Progenitor cell of endocrine pancreas (in vitro differentiated cells): ENCODE measurements around the gene MON2. TPM values are rescaled to one million over a fixed set of nuclear protein-coding genes. Genes with fewer than 3 reads are reported as not detected.
"Not testable (repeated sequence)": the region's sequence is repeated elsewhere in the genome, so short reads cannot be mapped to it uniquely, and the experiment has no call there.

Experiments used
- DNase-seq: peaks from one replicate; pipeline ENCODE4 v3.0.0; 2021; ENCODE audit warnings: low spot score; ENCODE audit not compliant: unreplicated experiment
- H3K27ac Mint-ChIP-seq: 2 replicates; pipeline ENCODE4 v1.8.0; 2021; ENCODE audit warnings: mild to moderate bottlenecking, moderate library complexity, mixed read lengths
- H3K27me3 Mint-ChIP-seq: 2 replicates; pipeline ENCODE4 v1.8.0; 2021; ENCODE audit warnings: mixed read lengths
- H3K36me3 Mint-ChIP-seq: 2 replicates; pipeline ENCODE4 v1.8.0; 2022; ENCODE audit warnings: mixed read lengths; ENCODE audit not compliant: insufficient read depth
- H3K4me1 Mint-ChIP-seq: 2 replicates; pipeline ENCODE4 v1.8.0; 2021; ENCODE audit warnings: low read depth, mixed read lengths
- H3K4me3 Mint-ChIP-seq: 2 replicates; pipeline ENCODE4 v1.8.0; 2021; ENCODE audit warnings: low read depth, mild to moderate bottlenecking, moderate library complexity, mixed read lengths
- H3K9me3 Mint-ChIP-seq: 2 replicates; pipeline ENCODE4 v1.8.0; 2021; ENCODE audit warnings: low read depth, mixed read lengths
- CTCF ChIP-seq: fragments of 200-600 bp; sonication (generic); IDR thresholded peaks from one replicate; pipeline ENCODE4 v1.5.0; 2021; ENCODE audit warnings: antibody characterized with exemption, mild to moderate bottlenecking; ENCODE audit not compliant: unreplicated experiment
- total RNA-seq: library from RNA; stranded (reverse); gene quantifications from 2 replicates; pipeline ENCODE4 v1.2.1, GENCODE V29; 2021

The MON2 gene
- total RNA-seq, 1 donor from 2014 or later = 53.1 TPM

- TF ChIP-seq CTCF = no peak
- Mint-ChIP-seq H3K27me3 (no peaks in the 10 kb centered on the region), H3K4me3 (no peak overlapping the region), H3K27ac (peak overlapping the region; percentile 76), H3K9me3 (no peaks in the 10 kb centered on the region), H3K4me1 (no peaks in the 10 kb centered on the region), H3K36me3 (peaks cover 13% of the 10 kb centered on the region)
- DNase-seq = no peak
Observed at GRCh38 chr12:62543741-62544140, 77.1 kb downstream of the MON2 start.

- no peak overlapping the region for H3K4me3 Mint-ChIP-seq
- peaks cover 19% of the 10 kb centered on the region for H3K36me3 Mint-ChIP-seq
- H3K27ac Mint-ChIP-seq = no peak overlapping the region
- DNase-seq = no peak
- no peaks in the 10 kb centered on the region for H3K9me3 Mint-ChIP-seq
- no peaks in the 10 kb centered on the region for H3K4me1 Mint-ChIP-seq
- no peak for TF ChIP-seq CTCF
- no peaks in the 10 kb centered on the region for H3K27me3 Mint-ChIP-seq
Observed at GRCh38 chr12:62552906-62553556, 86.4 kb downstream of the MON2 start.

GRCh38 chr12:62559366-62559765 lies 92.7 kb downstream of the MON2 start:
- H3K4me1 Mint-ChIP-seq, H3K4me3 Mint-ChIP-seq, H3K27me3 Mint-ChIP-seq, DNase-seq, H3K36me3 Mint-ChIP-seq, H3K9me3 Mint-ChIP-seq, H3K27ac Mint-ChIP-seq: not testable (repeated sequence)

- Mint-ChIP-seq H3K27me3 (no peaks in the 10 kb centered on the region), H3K36me3 (peaks cover 8% of the 10 kb centered on the region), H3K4me1 (no peaks in the 10 kb centered on the region), H3K27ac (no peak overlapping the region), H3K4me3 (no peak overlapping the region), H3K9me3 (no peaks in the 10 kb centered on the region)
- no peak for DNase-seq
- no peak for TF ChIP-seq CTCF
Observed at GRCh38 chr12:62562846-62563245, 96.2 kb downstream of the MON2 start.

- Mint-ChIP-seq H3K27me3 (no peaks in the 10 kb centered on the region), H3K4me1 (no peaks in the 10 kb centered on the region), H3K36me3 (peaks cover 6% of the 10 kb centered on the region), H3K9me3 (no peaks in the 10 kb centered on the region), H3K27ac (no peak overlapping the region), H3K4me3 (no peak overlapping the region)
- no peak for TF ChIP-seq CTCF
- no peak for DNase-seq
Observed at GRCh38 chr12:62575036-62575435, 108.4 kb downstream of the MON2 start.

- Mint-ChIP-seq H3K4me3 (no peak overlapping the region), H3K36me3 (peaks cover 6% of the 10 kb centered on the region), H3K9me3 (no peaks in the 10 kb centered on the region), H3K27ac (no peak overlapping the region), H3K27me3 (no peaks in the 10 kb centered on the region), H3K4me1 (no peaks in the 10 kb centered on the region)
- DNase-seq = no peak
- TF ChIP-seq CTCF = no peak
Observed at GRCh38 chr12:62576503-62576902, 109.9 kb downstream of the MON2 start.
